HEK293T (cell line): ENCODE measurements around the gene C2orf81.

ENCODE experiments used
- ARNT ChIP-seq: fragments of 450-650 bp; IDR thresholded peaks from 2 replicates; pipeline ENCODE4 v1.6.1; 2017; ENCODE audit warnings: mild to moderate bottlenecking
- BHLHE40 ChIP-seq: fragments of 450-650 bp; IDR thresholded peaks from 2 replicates; pipeline ENCODE4 v1.6.1; 2016; ENCODE audit warnings: mild to moderate bottlenecking, moderate library complexity, borderline replicate concordance
- CTBP1 ChIP-seq: fragments of 450-650 bp; IDR thresholded peaks from 2 replicates; pipeline ENCODE4 v1.6.1; 2016; ENCODE audit warnings: borderline replicate concordance
- ELF4 ChIP-seq: fragments of 450-650 bp; IDR thresholded peaks from 2 replicates; pipeline ENCODE4 v1.6.1; 2017; ENCODE audit warnings: antibody characterized with exemption
- FOXA1 ChIP-seq: fragments of 450-650 bp; IDR thresholded peaks from 2 replicates; pipeline ENCODE4 v1.6.1; 2016; ENCODE audit warnings: mild to moderate bottlenecking
- FOXK2 ChIP-seq: fragments of 450-650 bp; IDR thresholded peaks from 2 replicates; pipeline ENCODE4 v1.6.1; 2016; ENCODE audit warnings: mild to moderate bottlenecking
- FOXM1 ChIP-seq: fragments of 450-650 bp; IDR thresholded peaks from 2 replicates; pipeline ENCODE4 v1.6.1; 2017; ENCODE audit warnings: mild to moderate bottlenecking, borderline replicate concordance
- HDGF ChIP-seq: fragments of 450-650 bp; IDR thresholded peaks from 2 replicates; pipeline ENCODE4 v1.6.1; 2017; ENCODE audit warnings: antibody characterized with exemption, borderline replicate concordance
- NFRKB ChIP-seq: fragments of 450-650 bp; IDR thresholded peaks from 2 replicates; pipeline ENCODE4 v1.6.1; 2016; ENCODE audit warnings: mild to moderate bottlenecking, moderate library complexity
- SP1 ChIP-seq: fragments of 450-650 bp; IDR thresholded peaks from 2 replicates; pipeline ENCODE4 v1.6.1; 2017
- SUZ12 ChIP-seq: fragments of 450-650 bp; IDR thresholded peaks from 2 replicates; pipeline ENCODE4 v1.6.1; 2016; ENCODE audit warnings: mild to moderate bottlenecking
- TARDBP ChIP-seq: fragments of 450-650 bp; IDR thresholded peaks from 2 replicates; pipeline ENCODE4 v1.6.1; 2016
- ZNF384 ChIP-seq: fragments of 450-650 bp; IDR thresholded peaks from 2 replicates; pipeline ENCODE4 v1.6.1; 2016

- TF ChIP-seq FOXM1 (no peak), BHLHE40 (no peak), TARDBP (no peak), FOXA1 (no peak), CTBP1 (no peak), SP1 (no peak), NFRKB (no peak), ELF4 (no peak), ARNT (no peak), ZNF384 (no peak), HDGF (no peak), SUZ12 (no peak), FOXK2 (no peak)
Measured at GRCh38 chr2:74375838-74376237, 45.6 kb downstream of the C2orf81 start.
